NCI-H1694 (cell line): ENCODE measurements around the gene ADAT3.
A peak's percentile ranks its signal among the peaks of the same experiment; 100 is the strongest.

Source experiments
- DNase-seq: peaks from one replicate; lab custom pipeline; 2025; lab: John Stamatoyannopoulos, UW

Gene ADAT3

DNA sequence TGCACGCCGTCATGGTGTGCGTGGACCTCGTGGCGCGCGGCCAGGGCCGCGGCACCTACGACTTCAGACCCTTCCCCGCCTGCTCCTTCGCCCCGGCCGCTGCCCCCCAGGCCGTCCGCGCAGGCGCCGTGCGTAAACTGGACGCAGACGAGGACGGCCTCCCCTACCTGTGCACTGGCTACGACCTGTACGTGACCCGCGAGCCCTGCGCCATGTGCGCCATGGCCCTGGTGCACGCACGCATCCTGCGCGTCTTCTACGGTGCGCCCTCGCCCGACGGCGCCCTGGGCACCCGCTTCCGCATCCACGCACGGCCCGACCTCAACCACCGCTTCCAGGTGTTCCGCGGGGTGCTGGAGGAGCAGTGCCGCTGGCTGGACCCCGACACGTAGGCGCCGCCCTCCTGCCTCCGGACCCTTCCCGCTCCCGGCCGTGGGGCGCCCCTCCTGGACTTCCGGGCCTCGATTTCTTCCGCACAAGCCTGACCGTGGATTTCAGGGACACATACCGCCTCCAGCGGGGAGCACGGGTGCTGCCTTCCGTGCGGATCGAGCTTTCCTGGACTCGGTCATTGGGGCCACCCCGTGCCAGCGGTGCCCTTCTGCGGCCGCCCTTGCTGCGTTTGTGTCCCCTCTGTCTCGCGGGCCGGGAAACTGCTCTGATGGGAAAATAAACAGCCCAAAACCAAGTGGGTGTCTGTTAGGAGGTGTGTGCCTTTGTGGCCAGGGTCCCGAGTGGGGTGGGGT is 7.7 kb downstream of the ADAT3 start:
- no peak for DNase-seq

DNA sequence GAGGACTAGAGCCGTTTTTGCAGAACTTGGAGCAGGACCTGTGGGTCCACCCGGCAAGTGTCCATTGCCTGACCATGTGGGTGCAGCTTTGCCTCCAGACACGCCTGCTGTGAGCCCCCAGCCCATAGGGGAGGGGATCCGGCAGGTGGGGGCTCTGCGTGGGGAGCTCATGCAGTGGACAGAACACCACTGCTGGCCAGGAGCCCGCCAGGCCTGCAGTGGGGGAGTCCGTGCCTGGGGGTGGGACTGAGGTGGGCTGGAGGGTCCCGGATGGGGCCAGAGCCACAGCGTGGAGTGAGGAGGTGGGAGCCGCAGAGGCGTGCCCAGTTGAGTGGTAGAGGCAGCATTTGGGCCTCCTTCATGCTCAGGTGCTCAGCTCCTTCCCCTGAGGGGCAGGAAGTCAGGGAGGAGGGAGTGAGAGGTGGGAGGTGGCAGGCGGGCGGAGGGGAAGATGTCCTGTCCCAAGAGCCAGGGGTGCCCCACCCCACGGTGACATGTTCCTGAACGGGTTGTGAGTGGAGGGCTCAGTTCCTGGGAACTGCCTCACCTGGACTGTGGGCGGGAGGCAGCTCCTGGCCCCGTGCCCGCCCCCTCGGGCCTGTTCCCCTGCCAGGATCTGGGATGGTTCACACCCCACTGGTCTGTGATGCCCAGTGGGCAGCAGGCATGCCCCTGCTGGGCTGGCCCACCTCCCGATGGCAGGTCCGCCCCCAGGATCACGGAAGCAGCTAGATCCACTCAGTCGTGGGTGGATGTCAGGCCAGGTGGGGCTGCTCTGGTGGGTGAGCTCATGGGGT is 8.8 kb downstream of the ADAT3 start:
- no peak for DNase-seq

DNA sequence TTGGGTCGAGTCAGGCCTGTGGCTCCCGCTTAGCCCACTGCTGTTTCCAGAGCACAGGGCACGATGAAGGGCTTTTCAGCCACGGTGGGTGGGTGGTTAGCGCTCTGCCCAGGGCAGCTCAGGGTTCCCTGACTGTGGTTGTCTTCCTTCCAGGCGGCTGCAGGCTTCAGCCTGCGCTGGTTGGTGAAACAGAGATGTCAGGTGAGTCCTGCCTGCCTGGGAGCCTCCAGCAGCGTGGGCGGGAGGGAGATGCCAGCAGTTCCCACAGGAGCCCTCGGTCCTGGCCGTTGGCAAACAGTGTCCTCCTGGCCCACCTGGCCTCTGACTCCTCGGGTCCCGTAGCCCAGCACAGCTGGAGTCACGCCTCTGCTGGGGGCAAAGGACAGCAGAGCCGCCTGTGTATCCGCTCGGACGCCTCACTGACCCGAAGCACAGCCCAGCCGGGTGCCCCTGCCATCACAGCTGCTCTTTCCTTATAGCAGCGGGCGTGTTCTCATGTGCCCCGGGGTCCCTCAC is 9.7 kb downstream of the ADAT3 start:
- no peak for DNase-seq

GRCh38 chr19:1917146-1917545 is 11.9 kb downstream of the ADAT3 start:
- no peak for DNase-seq

GRCh38 chr19:1917926-1918325 is 12.7 kb downstream of the ADAT3 start:
- DNase-seq = no peak

DNA sequence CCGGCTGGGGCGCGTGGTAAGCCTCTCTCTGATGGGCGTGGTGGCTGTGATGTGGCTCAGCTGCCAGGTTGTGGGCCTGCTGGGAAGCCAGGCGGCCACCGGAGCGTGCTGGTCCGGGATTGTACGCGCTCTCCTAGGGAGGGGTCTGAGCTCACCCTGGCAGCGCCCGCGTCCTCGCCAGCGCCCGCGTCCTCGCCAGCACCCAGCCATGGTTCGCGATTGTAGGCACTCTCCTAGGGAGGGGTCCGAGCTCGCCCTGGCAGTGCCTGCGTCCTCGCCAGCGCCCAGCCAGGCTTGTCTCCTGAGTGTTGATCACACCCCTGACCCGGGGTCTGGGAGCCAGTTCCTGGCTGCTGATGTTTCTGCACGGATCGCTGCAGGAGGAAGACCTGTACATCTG is 13.8 kb downstream of the ADAT3 start:
- DNase-seq = no peak

GRCh38 chr19:1920644-1921043 is 15.4 kb downstream of the ADAT3 start:
- DNase-seq = no peak

- DNase-seq = no peak
These were observed 16.1 kb downstream of the ADAT3 start for GRCh38 chr19:1921326-1921725.

GRCh38 chr19:1921825-1922224 is 16.6 kb downstream of the ADAT3 start:
- DNase-seq = no peak

- DNase-seq = no peak
These were observed 17.6 kb downstream of the ADAT3 start for GRCh38 chr19:1922803-1923202.

DNA sequence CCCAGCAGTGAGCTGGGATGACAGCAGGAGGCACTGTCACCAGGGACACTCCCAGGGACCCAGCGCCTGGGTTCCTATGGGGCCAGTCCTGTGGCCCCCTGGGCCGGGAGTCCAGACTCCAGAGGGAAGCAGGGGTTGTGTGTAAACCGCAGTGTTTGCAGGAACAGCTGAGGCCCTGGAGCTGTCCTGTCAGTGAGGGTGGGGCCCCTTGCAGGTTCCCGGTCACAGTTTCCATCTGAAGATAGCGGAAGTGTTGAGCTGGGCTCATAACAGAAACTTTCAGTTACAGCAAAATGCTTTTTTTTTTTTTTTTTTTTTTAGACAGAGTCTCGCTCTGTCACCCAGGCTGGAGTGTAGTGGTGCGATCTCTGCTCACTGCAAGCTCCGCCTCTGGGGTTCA is 18.1 kb downstream of the ADAT3 start:
- no peak for DNase-seq

DNA sequence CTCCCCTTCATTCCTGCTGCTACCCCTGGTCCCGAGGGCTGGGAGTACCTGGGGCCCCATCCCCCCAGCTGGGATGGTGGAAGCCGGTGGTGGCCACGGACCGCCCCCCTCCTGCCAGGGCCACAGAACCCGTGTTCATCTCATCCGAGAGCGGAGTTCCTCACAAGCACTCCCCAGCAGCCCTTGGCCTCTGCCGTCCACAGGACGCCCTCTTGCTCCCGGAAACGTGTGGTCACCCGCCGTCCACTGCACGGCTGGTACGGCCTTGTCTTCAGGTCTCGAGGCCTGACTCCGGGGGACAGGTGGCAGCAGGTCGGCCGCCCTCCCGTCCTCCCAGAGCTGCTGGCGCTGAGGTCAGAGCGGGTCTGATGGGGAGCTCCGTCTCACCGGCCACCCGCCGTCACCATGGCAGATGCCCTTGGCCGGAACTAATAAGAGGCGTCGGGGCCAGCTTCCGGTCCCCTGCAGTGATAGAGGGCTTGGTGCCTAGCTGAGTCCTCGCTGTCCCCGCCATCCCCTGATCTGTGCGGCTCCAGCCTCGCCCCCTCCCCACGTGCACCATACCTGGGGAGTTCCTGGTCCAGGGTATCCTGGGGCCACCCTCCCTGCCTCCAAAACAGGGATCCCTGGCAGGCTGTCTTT is 19.2 kb downstream of the ADAT3 start:
- DNase-seq = no peak

GRCh38 chr19:1925544-1925943 is 20.3 kb downstream of the ADAT3 start:
- DNase-seq = no peak

- DNase-seq = peak; percentile 49
These were observed 24.0 kb downstream of the ADAT3 start for GRCh38 chr19:1929021-1929742.

- DNase-seq = no peak
These were observed 26.2 kb downstream of the ADAT3 start for GRCh38 chr19:1931445-1931844.

DNA sequence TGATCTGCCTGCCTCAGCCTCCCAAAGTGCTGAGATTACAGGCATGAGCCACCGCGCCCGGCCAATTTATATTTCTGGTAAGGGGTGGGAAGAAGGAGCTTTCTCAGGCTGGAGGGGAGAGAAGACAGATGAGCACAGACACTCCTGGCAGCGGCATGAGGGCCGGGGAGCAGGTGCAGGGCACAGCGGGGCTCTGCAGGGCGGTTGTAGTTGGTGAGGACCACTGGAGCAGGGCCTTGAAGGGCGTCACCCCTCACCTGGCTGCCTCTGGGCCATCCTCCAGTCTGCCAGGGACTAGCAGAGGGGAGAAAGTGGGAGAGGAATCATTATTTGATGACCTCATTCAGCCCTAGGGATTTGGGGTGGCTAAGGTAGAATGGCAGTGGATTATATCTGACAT is 27.2 kb downstream of the ADAT3 start:
- no peak for DNase-seq

- DNase-seq = no peak
These were observed 28.0 kb downstream of the ADAT3 start for GRCh38 chr19:1933244-1933643.

GRCh38 chr19:1933942-1934341 is 28.7 kb downstream of the ADAT3 start:
- DNase-seq = no peak

- DNase-seq = no peak
These were observed 30.4 kb downstream of the ADAT3 start for GRCh38 chr19:1935484-1936208.

DNA sequence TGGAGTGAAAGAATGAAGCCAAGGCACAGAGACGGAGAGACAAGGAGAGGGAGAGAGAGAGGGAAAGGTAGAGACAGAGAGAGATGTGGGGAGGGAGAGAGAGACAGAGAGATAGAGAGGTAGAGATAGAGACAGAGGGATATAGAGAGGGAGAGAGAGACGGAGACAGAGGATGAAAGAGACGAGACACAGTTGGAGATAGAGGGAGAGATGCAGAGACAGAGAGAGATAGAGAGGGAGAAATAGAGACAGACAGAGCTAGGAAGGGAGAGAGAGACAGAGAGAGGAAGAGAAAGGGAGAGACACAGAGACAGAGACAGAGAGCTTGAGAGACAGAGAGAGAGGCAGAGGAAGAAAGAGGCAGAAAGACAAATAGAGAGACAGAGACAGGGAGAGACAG is 31.2 kb downstream of the ADAT3 start:
- DNase-seq = no peak

- no peak for DNase-seq
These were observed 31.9 kb downstream of the ADAT3 start for GRCh38 chr19:1936916-1937610.
